Activated CD8-positive, alpha-beta memory T cell treated with anti-CD3 and anti-CD28 coated beads, Interleukin-2, amount 50 U/mL, for 48 hours (primary cell): ENCODE measurements around the gene TMEM139.
"Not testable (repeated sequence)": the region's sequence is repeated elsewhere in the genome, so short reads cannot be mapped to it uniquely, and the experiment has no call there.

Experiments used
- DNase-seq: peaks from one replicate; pipeline ENCODE4 v3.0.0-alpha.2; 2020

The TMEM139 gene

GRCh38 chr7:143261901-143262300 is 22.9 kb upstream of the TMEM139 start:
- DNase-seq, result no peak

- peak; percentile 87 for DNase-seq
Measured at GRCh38 chr7:143263266-143264195, 21.2 kb upstream of the TMEM139 start, which contains the start of gene GSTK1. Gene GSTK1 (plus strand): TSS chr7:143263441. CDS start chr7:143263514, 73 bp downstream.

GRCh38 chr7:143264196-143264568 is 20.6 kb upstream of the TMEM139 start:
- not testable (repeated sequence) for DNase-seq

GRCh38 chr7:143265017-143265693 is 19.6 kb upstream of the TMEM139 start:
- no peak for DNase-seq

- no peak for DNase-seq
Measured at GRCh38 chr7:143269251-143269650, 15.5 kb upstream of the TMEM139 start.

- no peak for DNase-seq
Measured at GRCh38 chr7:143271240-143271639, 13.5 kb upstream of the TMEM139 start.

- no peak for DNase-seq
Measured at GRCh38 chr7:143272871-143273270, 11.9 kb upstream of the TMEM139 start.

- no peak for DNase-seq
Measured at GRCh38 chr7:143279186-143280098, 5.3 kb upstream of the TMEM139 start.

GRCh38 chr7:143280160-143280559 is 4.6 kb upstream of the TMEM139 start:
- DNase-seq, result no peak

- no peak for DNase-seq
Measured at GRCh38 chr7:143280566-143280965, 4.2 kb upstream of the TMEM139 start.

GRCh38 chr7:143281529-143281928 is 3.2 kb upstream of the TMEM139 start:
- DNase-seq, result no peak

- DNase-seq, result no peak
Measured at GRCh38 chr7:143282124-143282523, 2.6 kb upstream of the TMEM139 start.

GRCh38 chr7:143283381-143283780 is 1.4 kb upstream of the TMEM139 start:
- no peak for DNase-seq

GRCh38 chr7:143285470-143285778 is 666 bp downstream of the TMEM139 start:
- DNase-seq, result no peak

GRCh38 chr7:143285806-143286521 is 1.2 kb downstream of the TMEM139 start:
- no peak for DNase-seq

GRCh38 chr7:143286522-143286890 is 1.7 kb downstream of the TMEM139 start:
- no peak for DNase-seq

GRCh38 chr7:143287339-143287934 is 2.7 kb downstream of the TMEM139 start:
- DNase-seq, result no peak

- peak; percentile 99 for DNase-seq
Measured at GRCh38 chr7:143287935-143288826, 3.4 kb downstream of the TMEM139 start, which contains the start of gene CASP2. Gene CASP2 (plus strand): TSS chr7:143288351. CDS start chr7:143288456, 105 bp downstream.

- no peak for DNase-seq
Measured at GRCh38 chr7:143288836-143289235, 4.1 kb downstream of the TMEM139 start.

- no peak for DNase-seq
Measured at GRCh38 chr7:143289421-143289820, 4.7 kb downstream of the TMEM139 start.

GRCh38 chr7:143289888-143290287 is 5.1 kb downstream of the TMEM139 start:
- DNase-seq, result not testable (repeated sequence)
